Keratinocyte (primary cell): Measurements from ENCODE around the gene INSL4.

ENCODE experiments used
- EZH2 ChIP-seq: IDR thresholded peaks from one replicate; pipeline ENCODE4 v1.6.1; 2012; ENCODE audit warnings: inconsistent platforms, mild to moderate bottlenecking, low read length, moderate library complexity
- TF ChIP-seq, protein P1 (sequence below), 3 experiments: IDR thresholded peaks in 1 of 3; conservative IDR thresholded peaks in 1 of 3; optimal IDR thresholded peaks in 1 of 3; 2 replicates in 2 of 3; 3 replicates in 1 of 3; pipeline versions ENCODE3 to v1.5.1; 2011; ENCODE audit warnings: low read length in 3 of 3, mild to moderate bottlenecking in 3 of 3, moderate library complexity in 2 of 3, control low read depth in 1 of 3, inconsistent platforms in 1 of 3; ENCODE audit not compliant: insufficient read depth in 2 of 3; ENCODE audit errors: extremely low read depth in 1 of 3

DNA sequence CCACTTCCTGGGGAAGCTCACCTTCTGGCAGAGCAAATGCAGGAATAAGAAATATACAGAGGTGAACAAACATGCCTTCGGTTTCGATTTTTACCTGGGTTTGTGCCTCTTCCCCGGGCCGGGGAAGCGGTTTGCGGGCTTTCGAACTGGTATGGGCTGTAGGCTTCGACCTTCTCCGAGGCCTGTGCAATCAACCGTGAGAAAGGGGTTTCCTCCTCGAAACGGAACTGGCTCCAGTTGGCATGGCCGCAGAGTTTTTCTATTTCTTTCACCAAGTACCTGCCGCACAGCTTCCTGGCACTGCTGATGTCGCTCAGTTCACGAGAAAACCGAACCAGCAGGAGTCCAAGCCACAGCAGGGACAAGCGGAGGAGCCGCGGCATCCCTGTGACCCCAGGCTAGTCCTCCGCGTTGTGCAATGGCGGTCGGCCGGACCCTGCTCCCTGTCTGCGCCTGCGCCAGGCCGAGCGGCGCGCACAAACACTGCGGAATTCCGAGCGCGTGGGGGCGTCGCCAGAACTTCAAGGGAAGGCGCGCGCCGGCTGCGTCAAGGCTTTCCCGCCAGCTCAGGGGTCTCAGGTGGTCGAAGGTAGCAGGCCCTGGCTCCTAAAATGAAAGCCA is 45.9 kb upstream of the INSL4 start, which contains the start of gene INSL6:
- TF ChIP-seq, protein P1, sequence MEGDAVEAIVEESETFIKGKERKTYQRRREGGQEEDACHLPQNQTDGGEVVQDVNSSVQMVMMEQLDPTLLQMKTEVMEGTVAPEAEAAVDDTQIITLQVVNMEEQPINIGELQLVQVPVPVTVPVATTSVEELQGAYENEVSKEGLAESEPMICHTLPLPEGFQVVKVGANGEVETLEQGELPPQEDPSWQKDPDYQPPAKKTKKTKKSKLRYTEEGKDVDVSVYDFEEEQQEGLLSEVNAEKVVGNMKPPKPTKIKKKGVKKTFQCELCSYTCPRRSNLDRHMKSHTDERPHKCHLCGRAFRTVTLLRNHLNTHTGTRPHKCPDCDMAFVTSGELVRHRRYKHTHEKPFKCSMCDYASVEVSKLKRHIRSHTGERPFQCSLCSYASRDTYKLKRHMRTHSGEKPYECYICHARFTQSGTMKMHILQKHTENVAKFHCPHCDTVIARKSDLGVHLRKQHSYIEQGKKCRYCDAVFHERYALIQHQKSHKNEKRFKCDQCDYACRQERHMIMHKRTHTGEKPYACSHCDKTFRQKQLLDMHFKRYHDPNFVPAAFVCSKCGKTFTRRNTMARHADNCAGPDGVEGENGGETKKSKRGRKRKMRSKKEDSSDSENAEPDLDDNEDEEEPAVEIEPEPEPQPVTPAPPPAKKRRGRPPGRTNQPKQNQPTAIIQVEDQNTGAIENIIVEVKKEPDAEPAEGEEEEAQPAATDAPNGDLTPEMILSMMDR (optimal IDR thresholded peaks at IDR 0.05 in 1 of 3, IDR thresholded peaks at IDR 0.05 in 1 of 3, conservative IDR thresholded peaks at IDR 0.05 in 1 of 3; ENCODE audit: extremely low read depth in 1 of 3, insufficient read depth in 2 of 3, low read length in 3 of 3): no peak
- no peak for TF ChIP-seq EZH2
